GM18909 (cell line): ENCODE results near the gene CDH13.

ENCODE experiments used
- ATAC-seq: cut with Tn5 transposase; IDR thresholded peaks from one replicate; pipeline ENCODE4 v1.9.1; 2021; ENCODE audit warnings: mild to moderate bottlenecking; ENCODE audit not compliant: unreplicated experiment, poor library complexity

The CDH13 gene

DNA sequence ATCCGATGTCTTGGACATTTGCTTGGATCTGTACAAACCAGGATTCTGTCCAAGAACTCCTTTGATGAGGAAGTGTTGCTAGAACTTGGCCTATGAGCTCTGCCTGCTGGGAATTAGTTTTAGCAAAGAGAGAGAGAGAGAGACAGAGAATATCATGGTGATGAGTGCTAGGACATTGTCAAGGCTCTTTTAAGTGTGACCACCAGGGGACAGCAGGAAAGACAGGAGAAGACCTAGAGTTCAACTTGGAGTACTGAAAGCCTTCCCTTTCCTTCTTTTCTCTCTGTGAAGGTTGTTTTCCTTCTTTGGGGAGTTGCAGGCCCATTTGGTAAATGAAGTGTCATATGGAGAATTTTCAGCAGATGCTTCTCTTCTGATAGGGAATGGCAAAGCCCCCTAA lies 791.8 kb downstream of the CDH13 start:
- ATAC-seq = no peak

DNA sequence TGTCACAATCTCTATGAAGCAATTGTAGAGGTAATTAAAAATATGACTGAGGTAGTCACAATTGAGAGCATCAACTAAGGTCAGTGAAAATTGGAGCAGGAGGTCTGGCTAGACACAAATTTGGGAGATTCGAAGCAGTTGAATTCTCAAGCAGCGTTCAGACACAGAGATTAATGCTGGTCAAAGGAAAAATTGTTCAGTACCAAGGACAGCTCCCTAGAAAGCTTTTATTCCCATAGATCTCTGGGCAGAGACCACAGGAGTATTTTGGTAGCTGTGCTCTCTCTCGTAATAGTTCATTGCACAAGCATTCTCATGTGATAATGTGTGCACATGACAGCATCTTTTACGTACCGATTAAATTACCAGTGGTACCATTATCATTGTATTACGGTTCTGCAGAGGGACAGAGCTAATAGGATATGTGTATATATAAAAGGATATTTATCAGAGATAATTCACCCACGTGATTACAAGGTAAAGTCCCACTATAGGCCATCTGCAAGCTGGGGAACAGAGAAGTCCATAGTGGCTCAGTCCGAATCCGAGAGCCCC lies 793.5 kb downstream of the CDH13 start:
- no peak for ATAC-seq

DNA sequence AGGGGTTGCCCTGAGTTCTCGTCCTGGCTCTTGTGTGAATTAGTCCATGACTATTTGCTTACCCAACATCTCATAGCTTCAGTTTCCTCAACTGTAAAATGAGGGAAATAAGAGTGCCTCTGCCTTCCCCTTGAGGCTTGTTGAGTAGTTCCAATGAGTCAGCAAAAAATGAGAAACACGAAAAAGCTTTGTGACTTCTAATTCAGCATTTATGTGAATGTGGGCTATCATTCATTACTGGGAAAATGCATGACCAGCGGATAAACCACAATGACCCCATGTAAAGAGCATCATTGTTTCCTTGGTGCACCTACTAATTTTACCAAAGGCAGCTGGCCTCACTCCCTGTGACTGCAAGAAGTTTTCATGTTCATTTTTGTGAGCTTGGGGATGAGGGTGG lies 806.4 kb downstream of the CDH13 start:
- ATAC-seq = no peak

DNA sequence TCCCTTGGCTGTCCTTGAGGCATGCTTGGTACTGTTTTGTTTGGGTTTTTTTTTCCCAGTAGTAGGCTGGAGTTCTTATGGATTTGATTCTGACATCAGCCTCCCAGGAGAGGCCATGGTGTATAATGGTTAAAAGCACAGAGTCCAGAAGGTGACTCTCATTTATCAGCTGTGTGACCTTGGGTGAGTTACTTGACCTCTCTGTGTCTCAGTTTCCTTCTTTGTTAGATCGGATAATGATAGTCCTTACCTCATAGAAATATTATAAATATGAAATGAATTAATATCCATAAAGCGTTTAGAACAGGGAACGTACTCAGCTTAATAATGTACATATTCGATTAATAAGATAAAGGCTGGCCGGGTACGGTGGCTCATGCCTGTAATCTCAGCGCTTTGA lies 810.3 kb downstream of the CDH13 start:
- no peak for ATAC-seq

DNA sequence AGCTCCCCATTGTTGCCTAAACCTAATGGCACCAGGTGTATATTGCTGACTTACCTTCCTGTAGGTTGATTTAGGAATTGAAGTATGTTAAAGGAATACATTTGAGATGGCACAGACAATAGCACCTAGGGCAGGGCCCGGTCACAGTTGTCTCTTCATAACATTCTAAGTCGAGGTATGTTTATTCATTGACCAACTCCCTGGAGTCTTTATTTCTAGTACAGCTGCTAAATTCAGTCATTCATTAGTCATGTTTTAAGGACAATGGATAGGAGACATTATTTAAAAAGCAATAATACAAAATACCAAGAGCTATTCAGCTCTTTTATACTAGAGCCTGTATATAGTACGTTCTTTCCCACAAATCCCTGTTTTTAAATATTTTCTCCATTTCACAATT lies 811.6 kb downstream of the CDH13 start:
- no peak for ATAC-seq

DNA sequence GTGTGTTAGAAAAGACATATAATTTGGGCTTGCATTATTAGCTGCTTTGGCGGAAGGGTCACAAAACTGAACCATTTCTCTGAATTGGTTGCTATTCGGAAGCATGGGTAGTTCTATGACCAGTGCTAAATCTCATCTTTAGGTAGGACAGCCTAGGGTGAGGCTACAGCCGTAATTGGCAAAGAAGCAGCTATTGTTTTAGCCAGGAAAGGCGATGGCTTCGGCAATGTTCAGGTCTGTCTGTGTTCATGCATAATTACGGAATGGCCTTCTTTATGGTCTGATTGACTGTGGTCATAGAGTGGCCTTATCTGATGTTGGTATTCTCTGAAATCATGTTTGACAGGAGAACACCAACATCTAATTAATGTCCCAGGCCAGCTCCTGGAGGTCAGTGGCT lies 812.6 kb downstream of the CDH13 start:
- no peak for ATAC-seq

DNA sequence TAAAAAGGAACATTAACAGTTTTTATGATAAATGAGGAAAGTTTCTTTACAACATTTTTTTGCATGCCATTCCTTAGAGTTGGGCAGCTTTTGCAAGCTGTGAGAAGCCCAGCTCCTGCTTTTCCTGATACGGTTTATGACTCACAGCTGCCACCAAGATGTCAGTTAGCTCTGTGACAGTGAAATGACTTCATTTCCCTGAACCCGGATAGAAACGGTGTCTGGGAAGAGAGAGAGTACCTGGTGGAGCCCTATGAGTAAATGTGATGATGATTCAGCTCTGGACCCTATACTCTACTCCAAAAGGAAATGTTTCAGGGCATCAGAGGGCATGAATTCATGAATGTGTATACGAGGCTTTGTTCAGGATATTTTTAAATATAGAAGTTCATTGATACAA lies 814.7 kb downstream of the CDH13 start:
- ATAC-seq = no peak

DNA sequence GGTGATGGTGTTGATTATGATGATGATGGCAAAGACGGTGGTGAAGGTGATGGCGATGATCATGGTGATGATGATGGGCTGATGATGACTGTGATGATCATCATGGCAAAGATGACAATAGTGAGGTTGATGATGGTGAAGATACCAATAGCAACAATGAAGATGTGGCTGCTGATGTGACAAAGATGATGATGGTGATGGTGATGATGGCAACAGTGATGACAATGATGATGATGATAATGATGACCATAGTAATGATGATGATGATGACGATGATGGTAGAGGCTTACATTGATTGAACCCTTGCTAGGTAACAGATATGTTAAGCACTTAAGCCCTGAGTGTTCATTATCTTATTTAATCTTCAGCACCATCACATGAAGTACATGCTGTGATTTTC lies 817.2 kb downstream of the CDH13 start:
- ATAC-seq = no peak

DNA sequence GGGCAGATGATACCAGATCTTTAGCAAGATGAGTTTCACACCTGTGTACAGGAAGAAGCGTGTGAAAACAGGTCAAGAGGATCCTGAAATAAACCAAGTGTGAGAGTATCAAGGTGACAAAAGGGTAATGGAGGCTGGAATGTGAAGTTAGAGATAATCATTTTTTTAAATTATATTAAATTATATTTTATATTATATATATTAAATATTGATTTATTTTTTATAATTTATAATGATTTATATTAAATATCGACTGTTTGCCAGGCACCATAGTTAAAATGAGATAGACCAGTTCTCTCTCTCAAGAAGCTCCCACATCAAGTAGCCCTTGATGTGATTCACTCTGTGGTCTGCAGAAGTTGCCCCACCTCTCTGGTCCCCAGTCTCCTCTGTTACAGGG lies 820.8 kb downstream of the CDH13 start:
- no peak for ATAC-seq

DNA sequence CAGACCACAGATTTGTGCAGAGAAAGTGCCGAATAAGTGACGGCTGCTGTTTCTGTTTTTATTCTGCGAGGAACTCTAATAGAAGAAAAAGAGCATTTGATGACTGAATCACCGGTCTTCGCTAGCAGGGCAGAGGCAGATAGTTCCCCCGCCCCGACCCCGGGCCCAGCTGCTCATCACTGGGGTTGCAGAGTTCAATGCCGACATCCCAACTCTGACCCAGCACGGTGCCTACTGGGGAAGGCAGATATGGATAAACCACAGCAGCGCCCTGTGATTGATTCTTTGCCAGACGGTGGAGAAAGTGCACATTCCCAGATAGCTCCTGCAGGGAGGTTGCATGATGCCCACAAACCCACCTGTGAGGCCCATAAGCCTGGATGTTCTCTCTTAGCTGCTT lies 823.1 kb downstream of the CDH13 start:
- no peak for ATAC-seq

DNA sequence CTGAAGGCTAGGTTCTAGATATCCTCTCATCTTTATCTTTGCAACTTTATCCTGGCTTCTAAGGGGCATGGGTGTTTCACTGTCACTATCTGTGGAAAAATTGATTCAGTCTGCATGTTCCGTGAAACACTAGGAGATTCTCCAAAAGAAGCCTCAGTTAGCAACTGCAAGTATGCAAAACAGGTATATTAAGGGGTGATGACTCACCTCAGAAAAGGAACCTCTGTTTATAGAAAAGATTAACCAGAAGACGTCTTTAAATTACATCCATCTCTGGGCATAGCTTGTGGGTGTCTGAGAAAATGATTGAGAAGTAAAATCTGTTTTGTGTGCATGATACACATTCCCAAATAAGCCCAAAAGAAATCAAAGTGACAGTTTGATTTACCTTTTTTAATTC lies 827.2 kb downstream of the CDH13 start:
- ATAC-seq = peak; percentile 62

DNA sequence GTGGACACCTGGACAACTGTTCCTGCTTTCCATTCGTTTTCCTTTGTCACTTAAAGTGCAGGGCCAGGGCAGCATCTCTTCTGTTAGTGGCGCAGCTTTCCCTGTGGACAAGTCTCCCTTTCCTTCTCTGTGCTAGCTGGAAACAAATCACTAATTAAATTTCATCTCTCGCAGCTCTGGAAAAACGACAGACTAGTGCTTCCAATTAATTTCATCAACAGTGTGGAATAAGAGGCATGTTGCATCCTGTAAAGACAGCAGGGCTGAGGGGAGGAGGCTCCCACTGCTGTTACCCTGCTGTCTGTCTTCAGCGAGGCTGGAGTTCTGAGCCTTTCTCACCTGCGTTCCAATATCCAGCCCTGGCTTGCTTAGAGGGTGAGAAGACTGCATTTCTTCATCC lies 828.9 kb downstream of the CDH13 start:
- no peak for ATAC-seq

DNA sequence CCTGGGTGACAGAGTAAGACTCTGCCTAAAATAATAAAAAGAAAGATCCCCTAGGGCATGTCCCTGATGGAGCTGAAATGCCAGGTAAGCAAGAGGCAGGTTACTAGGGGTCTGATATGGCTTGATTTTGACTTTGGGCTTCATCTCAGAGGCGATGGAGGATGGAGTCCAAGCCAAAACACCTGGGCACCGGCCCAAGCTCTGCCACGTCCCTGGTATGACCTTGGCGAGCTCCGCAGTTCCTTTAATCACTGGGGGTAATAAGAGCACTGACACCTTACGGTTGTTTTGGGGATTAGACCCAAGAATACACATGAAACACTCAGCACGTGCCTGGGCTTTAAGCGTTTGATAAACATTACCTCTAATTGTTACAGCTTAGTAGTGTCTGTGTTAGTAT lies 830.2 kb downstream of the CDH13 start:
- ATAC-seq = no peak

DNA sequence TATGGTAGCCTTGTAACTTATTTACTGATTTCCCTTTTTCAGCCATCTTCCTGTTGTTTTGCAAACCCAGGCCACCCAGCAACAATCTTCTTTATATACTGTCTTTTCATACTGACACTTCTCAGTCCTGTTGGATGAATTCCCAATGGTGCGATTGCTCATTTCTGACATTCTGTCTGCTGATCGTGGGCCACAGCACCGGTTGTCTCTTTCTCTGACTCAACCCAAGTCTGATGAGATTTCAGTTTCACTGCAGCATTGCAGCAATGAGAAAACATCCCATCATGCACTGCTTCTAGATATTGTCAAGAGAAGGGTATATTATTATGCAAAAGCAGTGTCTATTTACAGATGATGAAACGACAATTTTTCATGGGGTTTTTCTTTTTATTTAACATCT lies 831.8 kb downstream of the CDH13 start:
- peak; percentile 79 for ATAC-seq

DNA sequence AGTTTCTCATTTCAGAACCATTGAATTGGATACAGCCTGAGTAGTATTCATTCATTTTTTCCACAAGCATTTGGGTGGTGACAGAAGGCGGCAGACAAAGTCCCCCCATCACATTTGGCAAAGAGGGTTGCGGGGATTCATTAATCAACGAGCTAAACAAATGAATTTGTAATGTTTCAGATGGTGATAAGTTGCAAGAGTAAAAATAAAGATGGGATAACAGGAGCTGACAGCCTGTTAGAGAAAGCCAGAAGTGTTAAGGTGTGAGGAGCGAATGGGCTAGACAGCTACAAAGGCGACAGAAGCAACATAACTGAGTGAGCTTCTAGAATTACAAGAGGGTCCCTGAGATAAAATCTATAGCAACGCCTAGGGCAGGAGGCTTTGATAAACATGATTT lies 838.2 kb downstream of the CDH13 start:
- ATAC-seq = no peak

DNA sequence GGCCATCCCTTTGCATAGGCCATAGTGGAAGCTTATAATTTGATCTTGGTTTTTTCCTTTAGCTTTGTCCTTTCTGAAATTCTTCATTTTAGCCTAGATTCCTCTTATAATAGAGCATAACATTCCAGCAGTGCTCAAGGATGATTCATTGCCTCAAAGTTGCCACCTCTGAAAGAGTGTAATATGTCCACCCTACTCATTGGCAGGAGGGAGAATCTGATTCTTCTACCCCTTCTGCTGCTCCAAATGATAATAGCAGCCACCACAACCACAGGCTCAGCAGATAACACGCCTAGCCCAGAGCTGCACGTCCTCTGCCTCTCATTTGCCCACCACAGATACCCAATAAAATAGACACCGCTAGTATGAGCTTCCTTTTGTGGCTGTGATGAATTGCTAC lies 843.6 kb downstream of the CDH13 start:
- no peak for ATAC-seq

DNA sequence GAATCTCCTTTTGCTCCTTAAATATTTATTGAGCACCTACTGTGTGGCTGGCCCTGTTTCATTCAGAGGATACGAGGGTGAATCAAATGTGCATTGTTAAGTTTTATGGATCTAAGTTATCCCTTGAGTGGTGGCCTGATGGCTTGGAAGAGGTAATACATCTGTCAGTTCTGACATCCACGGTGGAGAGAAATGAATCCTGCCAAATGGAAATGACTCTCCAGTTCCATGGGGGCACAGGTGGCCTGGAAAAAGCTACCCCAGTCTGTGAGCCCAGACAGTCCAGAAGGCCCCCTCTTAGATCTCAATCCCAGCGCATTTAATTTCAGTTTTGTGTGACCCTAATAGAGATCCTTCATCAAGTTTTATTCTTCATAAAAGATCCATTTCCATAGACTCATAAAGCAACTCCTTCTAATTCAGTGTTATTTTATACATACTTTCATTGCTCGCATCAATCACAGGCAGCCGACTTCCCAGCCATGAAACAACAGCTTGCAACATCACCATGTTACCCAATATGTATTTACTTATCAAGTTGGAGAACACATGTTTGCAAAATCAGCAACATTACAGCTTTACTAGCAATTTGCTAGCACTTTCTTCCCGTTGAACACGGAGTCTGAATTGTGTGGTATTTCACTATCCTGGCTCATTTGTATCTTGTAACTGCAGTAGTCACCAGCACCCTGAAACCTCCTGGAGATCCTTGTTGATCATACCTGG lies 846.2 kb downstream of the CDH13 start:
- no peak for ATAC-seq

DNA sequence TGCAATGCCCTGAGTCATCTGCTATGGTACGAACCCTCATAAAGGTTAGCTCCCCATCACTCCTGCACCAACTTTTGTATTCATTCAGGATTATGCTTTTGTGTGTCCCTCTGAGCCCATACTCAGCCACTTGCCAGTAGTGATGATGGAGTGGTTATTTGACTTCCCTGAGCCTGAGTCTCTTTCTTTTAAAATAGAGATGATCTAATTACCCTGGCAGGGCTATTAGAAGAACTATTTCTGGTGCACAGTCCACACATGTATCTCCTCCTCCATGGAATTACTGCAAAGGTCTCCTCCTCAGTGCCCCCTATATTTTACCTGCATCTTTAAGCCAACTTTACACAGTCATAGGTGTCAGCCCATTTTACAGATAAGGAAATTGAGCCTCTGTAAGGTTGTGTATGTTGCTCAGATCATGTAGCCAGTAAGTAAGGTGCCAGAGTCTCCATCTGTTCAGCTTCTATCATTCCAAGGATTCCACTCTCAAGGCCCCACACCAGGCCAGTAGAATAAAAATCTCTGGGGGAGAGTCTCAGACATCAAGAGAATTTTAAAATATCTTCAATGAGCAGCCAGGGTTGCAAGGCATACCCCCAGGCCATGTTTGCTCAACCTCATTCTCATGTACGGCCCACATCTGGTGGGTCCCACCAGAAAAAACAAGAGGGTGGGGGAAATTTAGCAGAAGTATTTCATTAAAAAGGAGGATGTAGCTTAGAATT lies 847.3 kb downstream of the CDH13 start:
- no peak for ATAC-seq

DNA sequence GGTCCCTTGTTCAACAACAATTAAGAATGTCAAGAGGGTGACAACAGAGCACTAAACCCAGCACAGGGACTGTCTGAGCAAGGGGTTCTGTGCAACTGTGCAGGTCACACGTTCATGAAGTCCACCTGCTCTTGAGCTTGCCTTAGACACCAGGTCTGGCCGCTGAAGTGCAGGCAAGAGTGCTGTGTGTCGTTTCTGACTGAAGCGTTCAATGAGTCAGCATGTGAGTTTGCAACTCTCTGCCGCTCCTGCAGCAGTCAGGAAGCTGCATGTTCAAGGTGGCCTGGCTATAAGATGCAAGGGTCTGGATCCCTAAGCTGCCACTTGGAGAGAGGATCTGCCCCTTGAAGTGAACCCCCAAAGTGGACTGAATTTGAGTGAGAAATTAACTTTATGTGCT lies 848.3 kb downstream of the CDH13 start:
- ATAC-seq = no peak

DNA sequence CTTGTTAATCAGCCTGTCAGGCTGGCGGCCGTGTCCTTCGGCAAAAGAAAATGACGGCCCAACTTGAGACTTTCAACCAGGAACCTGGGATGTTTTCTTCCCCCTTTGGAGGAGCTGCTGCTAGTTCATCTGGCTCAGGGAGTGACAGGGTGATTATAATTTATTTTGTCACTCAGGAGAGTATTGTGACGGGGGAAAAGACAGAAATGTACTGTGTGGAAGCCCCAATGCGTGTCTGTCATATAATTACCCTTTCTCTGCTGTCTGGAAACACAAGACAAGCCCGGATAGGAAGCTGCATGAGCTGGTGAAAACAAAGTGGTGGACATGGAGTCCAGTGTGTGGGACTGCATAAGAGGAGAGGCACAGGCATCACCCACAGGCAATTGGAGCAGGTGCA lies 854.8 kb downstream of the CDH13 start:
- ATAC-seq = no peak

DNA sequence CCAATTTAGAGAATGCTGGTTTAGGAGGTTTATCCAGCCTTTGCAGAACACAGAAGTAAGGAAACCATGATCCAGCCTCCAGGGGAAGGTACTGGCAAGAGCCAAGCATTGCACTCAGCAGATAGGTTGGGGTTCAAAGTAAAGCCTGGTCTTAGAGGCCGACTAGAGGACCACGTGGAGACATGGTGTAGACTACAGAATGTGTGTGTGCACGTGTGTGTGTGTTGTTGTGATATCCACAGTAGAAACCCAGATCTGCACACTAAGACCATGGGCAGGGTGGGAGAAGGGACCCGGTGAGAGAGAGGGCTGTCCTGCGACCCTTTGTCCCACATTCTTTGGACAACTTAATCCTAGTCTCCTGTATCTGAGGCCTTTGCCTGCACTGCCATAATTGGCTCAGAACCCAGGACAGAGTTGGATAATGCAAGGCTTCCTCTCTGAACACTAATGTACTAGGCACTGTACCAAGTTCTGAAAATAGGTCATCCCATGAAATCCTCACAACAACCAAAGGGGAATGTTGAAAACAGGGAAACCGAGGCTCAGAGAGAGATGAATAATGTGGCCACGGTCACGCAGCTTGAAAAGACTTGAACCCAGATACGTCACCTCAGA lies 855.9 kb downstream of the CDH13 start:
- ATAC-seq = no peak
